DOHH2 (cell line): Measurements from ENCODE around the gene R3HDM4.

Experiments used
- H3F3A ChIP-seq: fragments of 200-600 bp; sonication (generic), shearing (Covaris generic); 2 replicates; pipeline ENCODE4 v1.6.0; 2016; ENCODE audit warnings: antibody characterized with exemption, mild to moderate bottlenecking; ENCODE audit not compliant: control insufficient read depth, insufficient read depth
- H3K27ac ChIP-seq: fragments of 200-600 bp; sonication (generic); 2 replicates; pipeline ENCODE4 v1.5.1; 2014; ENCODE audit warnings: low read depth, mild to moderate bottlenecking, low read length, moderate library complexity
- H3K27me3 ChIP-seq: fragments of 200-600 bp; sonication (generic); 2 replicates; pipeline ENCODE4 v1.6.1; 2014; ENCODE audit warnings: mild to moderate bottlenecking, low read length, mixed read lengths; ENCODE audit not compliant: control insufficient read depth
- H3K36me3 ChIP-seq: fragments of 200-600 bp; sonication (generic); 2 replicates; pipeline ENCODE4 v1.6.1; 2014; ENCODE audit warnings: mild to moderate bottlenecking, low read length, moderate library complexity, mixed read lengths; ENCODE audit not compliant: control insufficient read depth
- H3K4me1 ChIP-seq: fragments of 200-600 bp; sonication (generic); 2 replicates; pipeline ENCODE4 v1.6.1; 2014; ENCODE audit warnings: mild to moderate bottlenecking, low read length, mixed read lengths; ENCODE audit not compliant: control insufficient read depth
- H3K4me2 ChIP-seq: fragments of 200-600 bp; sonication (generic); 2 replicates; pipeline ENCODE4 v1.6.0; 2014; ENCODE audit warnings: mild to moderate bottlenecking, low read length, moderate library complexity
- H3K4me3 ChIP-seq: fragments of 200-600 bp; sonication (generic); 2 replicates; pipeline ENCODE4 v1.5.1; 2014; ENCODE audit warnings: mild to moderate bottlenecking, low read length, mixed read lengths
- H3K79me2 ChIP-seq: fragments of 200-600 bp; sonication (generic); 2 replicates; pipeline ENCODE4 v1.6.1; 2014; ENCODE audit warnings: mild to moderate bottlenecking, low read length, mixed read lengths; ENCODE audit not compliant: control insufficient read depth
- H3K9me2 ChIP-seq: fragments of 200-600 bp; sonication (generic); replicated peaks from 2 replicates; pipeline ENCODE4 v1.6.1; 2014; ENCODE audit warnings: mild to moderate bottlenecking, low read length, mixed read lengths; ENCODE audit not compliant: control insufficient read depth
- H3K9me3 ChIP-seq: fragments of 200-600 bp; sonication (generic); 2 replicates; pipeline ENCODE4 v1.6.1; 2014; ENCODE audit warnings: antibody characterized with exemption, low read length, mixed read lengths; ENCODE audit not compliant: control insufficient read depth, insufficient read depth
- H4K20me1 ChIP-seq: fragments of 200-600 bp; sonication (generic); 2 replicates; pipeline ENCODE4 v1.6.0; 2014; ENCODE audit warnings: low read depth, mild to moderate bottlenecking, antibody characterized with exemption, low read length, moderate library complexity; ENCODE audit not compliant: control insufficient read depth, insufficient read depth
- EZH2phosphoT487 ChIP-seq: fragments of 200-600 bp; sonication (generic); IDR thresholded peaks from 2 replicates; pipeline ENCODE4 v1.6.1; 2017; ENCODE audit warnings: borderline replicate concordance, mild to moderate bottlenecking, antibody characterized with exemption, low read length, moderate library complexity, mixed read lengths
- TF ChIP-seq, protein P1 (sequence below): fragments of 200-600 bp; sonication (generic); IDR thresholded peaks from one replicate; pipeline ENCODE4 v1.5.1; 2014; ENCODE audit warnings: antibody characterized with exemption, mild to moderate bottlenecking, low read depth, low read length; ENCODE audit not compliant: poor library complexity, severe bottlenecking

The R3HDM4 gene

GRCh38 chr19:876780-877314 lies 36.2 kb downstream of the R3HDM4 start:
- Histone ChIP-seq H3K27ac (no peak overlapping the region), H3K9me3 (no peaks in the 10 kb centered on the region), H3K9me2 (no peaks in the 10 kb centered on the region), H3K4me3 (no peak overlapping the region), H3F3A (peaks cover 5% of the 10 kb centered on the region; the same call in 1 of the 2 replicates), H3K4me2 (no peak overlapping the region), H3K4me1 (peaks cover 8% of the 10 kb centered on the region), H3K36me3 (peaks cover 3% of the 10 kb centered on the region; the same call in 1 of the 2 replicates), H3K79me2 (no peaks in the 10 kb centered on the region), H4K20me1 (peaks cover 5% of the 10 kb centered on the region), H3K27me3 (no peaks in the 10 kb centered on the region)
- TF ChIP-seq EZH2phosphoT487, result no peak
- TF ChIP-seq, protein P1, sequence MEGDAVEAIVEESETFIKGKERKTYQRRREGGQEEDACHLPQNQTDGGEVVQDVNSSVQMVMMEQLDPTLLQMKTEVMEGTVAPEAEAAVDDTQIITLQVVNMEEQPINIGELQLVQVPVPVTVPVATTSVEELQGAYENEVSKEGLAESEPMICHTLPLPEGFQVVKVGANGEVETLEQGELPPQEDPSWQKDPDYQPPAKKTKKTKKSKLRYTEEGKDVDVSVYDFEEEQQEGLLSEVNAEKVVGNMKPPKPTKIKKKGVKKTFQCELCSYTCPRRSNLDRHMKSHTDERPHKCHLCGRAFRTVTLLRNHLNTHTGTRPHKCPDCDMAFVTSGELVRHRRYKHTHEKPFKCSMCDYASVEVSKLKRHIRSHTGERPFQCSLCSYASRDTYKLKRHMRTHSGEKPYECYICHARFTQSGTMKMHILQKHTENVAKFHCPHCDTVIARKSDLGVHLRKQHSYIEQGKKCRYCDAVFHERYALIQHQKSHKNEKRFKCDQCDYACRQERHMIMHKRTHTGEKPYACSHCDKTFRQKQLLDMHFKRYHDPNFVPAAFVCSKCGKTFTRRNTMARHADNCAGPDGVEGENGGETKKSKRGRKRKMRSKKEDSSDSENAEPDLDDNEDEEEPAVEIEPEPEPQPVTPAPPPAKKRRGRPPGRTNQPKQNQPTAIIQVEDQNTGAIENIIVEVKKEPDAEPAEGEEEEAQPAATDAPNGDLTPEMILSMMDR, result no peak

- H3K9me3 ChIP-seq, result no peaks in the 10 kb centered on the region
- peaks cover 5% of the 10 kb centered on the region; the same call in 1 of the 2 replicates for H3F3A ChIP-seq
- peaks cover 5% of the 10 kb centered on the region for H4K20me1 ChIP-seq
- no peaks in the 10 kb centered on the region for H3K9me2 ChIP-seq
- no peak for TF ChIP-seq EZH2phosphoT487
- TF ChIP-seq, protein P1, result no peak
- peaks cover 9% of the 10 kb centered on the region for H3K4me1 ChIP-seq
- no peaks in the 10 kb centered on the region for H3K79me2 ChIP-seq
- H3K36me3 ChIP-seq, result no peaks in the 10 kb centered on the region
- H3K4me3 ChIP-seq, result no peak overlapping the region
- no peak overlapping the region for H3K4me2 ChIP-seq
- H3K27me3 ChIP-seq, result no peaks in the 10 kb centered on the region
- H3K27ac ChIP-seq, result no peak overlapping the region
Measured at GRCh38 chr19:876089-876488, 36.9 kb downstream of the R3HDM4 start.

DNA sequence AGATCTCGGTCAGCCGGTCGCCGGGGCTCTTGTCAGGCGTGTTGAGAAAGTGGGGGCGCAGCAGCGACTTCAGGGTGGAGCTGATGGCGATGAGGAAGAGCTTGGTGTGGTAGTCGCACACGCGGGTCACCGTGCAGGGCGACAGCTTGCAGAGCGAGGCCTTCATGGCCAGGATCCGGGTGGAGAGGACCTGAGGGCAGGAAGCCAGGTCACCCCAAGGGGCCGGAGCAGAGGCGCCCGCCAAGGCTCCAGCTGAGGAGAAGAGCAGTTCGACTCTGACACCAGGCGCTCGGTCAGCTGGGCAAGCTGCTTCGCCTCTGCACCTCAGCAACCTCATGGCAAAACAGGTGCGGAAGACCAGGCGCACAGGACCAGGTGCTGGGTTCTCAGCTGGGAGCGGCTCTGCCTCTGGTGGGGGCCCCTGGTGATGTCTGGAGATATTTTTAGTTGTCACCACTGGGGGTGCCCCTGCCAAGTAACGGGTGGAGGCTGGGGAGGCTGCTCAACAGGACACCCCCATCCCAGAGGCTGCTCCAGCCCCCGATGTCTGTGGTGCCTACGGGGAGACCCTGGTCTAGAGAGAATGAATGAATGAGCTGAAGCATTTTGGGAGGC lies 37.6 kb downstream of the R3HDM4 start:
- H3K27me3 ChIP-seq, result no peaks in the 10 kb centered on the region
- TF ChIP-seq, protein P1, result no peak
- no peak for TF ChIP-seq EZH2phosphoT487
- no peak overlapping the region for H3K27ac ChIP-seq
- no peaks in the 10 kb centered on the region for H3K9me3 ChIP-seq
- no peaks in the 10 kb centered on the region for H3K9me2 ChIP-seq
- no peak overlapping the region for H3K4me3 ChIP-seq
- H3F3A ChIP-seq, result peaks cover 5% of the 10 kb centered on the region; the same call in 1 of the 2 replicates
- no peaks in the 10 kb centered on the region for H3K79me2 ChIP-seq
- H3K36me3 ChIP-seq, result no peaks in the 10 kb centered on the region
- peaks cover 5% of the 10 kb centered on the region for H4K20me1 ChIP-seq
- peaks cover 9% of the 10 kb centered on the region for H3K4me1 ChIP-seq
- no peak overlapping the region for H3K4me2 ChIP-seq
